NCI-H1048 (cell line): ENCODE results near the gene TMEM239.
"Not testable (repeated sequence)": the region's sequence is repeated elsewhere in the genome, so short reads cannot be mapped to it uniquely, and the experiment has no call there.

Experiments
- DNase-seq: peaks from one replicate; lab custom pipeline; 2025; lab: John Stamatoyannopoulos, UW

Gene TMEM239

DNA sequence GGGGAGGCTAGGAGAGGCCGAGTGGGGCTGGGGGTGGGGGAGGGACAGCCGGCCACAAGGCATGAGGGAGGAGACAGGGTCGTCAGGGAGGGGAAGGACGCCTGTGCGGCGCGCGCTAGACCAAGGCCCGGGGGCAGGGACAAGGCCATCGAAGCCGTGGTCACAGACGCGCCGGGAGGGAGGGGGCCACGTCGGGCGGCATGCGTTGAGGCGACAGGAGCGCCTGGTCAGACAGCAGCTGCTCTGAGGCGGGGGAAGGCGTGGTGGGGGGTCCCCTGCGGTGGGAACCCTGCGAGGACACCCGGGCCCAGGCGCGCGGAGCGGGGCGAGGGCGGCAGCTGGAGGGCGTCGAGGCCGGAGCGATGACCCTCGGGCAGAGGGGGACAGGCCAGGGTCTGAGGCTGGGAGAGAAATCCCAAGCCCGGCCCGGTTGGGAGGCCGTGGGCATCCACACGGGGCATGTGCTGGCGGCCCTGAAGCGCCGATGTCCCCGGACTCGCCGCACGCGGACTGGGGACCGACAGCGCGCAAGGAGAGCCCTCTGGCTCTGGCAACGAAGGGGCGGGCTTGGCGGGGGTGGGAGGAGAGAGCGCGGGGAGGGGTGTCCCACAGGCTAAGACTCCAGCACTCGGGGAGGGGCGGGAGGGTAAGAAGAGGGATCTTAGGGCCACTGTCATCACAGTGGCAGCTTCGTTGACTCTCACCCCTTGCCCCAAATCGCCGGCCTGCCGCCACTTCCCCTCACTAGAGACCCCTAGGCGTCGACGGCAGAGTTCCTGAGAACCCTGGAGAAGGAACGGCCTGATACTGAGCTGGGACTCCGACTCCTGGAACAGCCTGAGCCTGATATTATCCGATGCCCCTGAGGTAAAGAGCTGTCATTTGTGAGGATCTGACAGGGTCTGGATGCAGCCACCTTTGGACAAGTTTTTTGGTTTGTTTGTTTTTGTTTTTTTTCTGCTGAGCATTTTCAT lies 5.0 kb downstream of the TMEM239 start:
- no peak for DNase-seq

DNA sequence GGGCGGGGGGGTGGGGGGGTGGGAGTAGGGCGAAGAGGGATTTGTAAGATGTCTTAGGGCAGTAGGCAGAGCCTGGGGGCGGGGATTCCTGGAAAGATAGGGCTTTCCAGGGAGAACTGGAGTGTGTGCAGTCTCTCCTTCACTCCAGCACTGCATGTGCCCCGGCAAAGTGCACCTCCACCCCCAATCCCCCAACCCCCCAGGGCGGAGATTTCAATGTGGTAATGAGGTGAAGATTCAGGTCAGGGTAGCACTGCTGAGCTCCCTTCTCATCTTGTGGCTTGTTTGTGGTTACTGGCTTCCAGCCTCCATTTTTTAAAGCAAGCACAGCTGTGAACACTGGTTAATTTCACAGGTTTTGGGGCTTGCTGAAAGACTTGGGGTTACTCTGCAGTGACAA lies 5.9 kb downstream of the TMEM239 start:
- no peak for DNase-seq

DNA sequence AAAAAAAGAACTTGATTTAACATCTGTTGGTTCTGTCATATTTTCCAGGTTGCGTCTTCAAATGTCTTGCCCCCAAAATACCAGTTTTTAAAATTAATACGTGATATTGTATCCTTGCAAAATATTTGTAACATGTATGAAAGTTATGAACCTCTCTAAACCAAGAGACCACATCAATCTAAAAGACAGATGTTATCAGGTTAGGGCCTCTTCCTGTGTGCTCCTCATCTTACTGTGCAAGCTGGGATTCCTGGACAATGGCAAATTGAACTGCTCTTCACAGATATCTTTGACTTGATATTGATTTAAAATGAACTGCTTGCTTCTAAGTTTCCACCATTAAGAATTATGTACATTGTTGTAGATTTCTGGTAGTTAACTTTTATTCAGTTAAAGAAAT lies 9.6 kb downstream of the TMEM239 start:
- DNase-seq: no peak

DNA sequence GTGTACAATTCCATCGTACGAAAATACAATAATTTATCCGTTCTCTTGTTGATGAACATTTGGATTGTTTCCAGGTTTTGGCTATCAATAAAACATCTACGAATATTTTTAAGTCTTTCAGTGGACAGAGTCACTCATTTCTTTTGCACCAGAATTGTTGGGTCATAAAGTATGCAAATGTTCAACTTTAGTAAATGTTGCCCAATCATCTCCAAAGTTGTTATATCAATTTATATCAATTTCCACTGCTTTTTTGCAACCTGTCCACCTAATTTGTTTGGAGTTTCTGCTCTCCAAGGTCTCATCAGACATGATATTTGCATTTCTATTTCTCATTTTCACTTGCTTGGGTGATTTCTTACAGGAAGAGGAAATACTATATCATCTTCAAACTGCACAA lies 10.5 kb downstream of the TMEM239 start:
- no peak for DNase-seq

DNA sequence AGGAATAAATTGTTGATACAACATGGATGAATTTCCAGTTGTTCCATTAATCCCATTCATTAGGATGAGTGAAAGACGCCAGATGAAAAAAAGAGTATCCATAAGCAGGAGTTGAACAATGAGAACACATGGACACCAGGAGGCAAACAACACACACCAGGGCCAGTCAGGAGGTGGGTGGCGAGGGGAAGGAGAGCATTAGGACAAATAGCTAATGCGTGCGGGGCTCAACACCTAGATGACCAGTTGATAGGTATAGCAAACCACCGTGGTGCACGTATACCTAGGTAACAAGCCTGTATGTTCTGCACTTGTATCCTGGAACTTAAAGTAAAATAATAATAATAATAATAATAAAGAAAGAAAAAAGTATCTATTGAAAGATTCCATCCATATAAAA lies 13.2 kb downstream of the TMEM239 start:
- no peak for DNase-seq

DNA sequence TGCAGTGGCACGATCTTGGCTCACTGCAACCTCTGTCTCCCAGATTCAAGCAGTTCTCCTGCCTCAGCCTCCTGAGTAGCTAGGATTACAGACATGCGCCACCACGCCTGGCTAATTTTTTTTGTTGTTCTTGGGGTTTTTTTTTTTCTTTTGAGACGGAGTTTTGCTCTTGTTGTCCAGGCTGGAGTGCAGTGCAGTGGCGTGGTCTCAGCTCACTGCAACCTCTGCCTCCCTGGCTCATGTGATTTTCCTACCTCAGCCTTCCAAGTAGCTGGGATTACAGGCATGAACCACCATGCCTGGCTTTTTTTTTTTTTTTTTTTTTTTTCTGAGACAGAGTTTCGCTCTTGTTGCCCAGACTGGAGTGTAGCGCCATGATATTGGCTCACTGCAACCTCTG lies 15.0 kb downstream of the TMEM239 start:
- not testable (repeated sequence) for DNase-seq

DNA sequence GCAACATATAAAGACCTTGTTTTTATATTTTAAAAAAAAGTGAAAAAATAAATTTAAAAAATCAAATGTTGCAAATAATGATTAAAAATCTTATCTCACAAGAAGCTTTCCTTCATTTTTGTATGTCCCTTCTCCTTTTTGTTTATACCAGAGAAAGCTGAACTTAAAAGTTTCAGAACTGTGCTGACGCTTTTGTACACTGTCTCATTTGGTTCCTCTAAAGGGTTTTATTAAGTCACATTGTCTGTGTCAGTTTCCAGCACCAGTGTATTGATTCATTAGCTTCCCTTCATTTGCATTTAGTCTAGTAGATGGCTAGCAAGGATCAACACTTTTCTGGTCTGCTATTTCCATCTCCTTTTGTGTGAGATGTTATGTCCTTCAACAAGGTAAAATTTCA lies 17.6 kb downstream of the TMEM239 start:
- no peak for DNase-seq

DNA sequence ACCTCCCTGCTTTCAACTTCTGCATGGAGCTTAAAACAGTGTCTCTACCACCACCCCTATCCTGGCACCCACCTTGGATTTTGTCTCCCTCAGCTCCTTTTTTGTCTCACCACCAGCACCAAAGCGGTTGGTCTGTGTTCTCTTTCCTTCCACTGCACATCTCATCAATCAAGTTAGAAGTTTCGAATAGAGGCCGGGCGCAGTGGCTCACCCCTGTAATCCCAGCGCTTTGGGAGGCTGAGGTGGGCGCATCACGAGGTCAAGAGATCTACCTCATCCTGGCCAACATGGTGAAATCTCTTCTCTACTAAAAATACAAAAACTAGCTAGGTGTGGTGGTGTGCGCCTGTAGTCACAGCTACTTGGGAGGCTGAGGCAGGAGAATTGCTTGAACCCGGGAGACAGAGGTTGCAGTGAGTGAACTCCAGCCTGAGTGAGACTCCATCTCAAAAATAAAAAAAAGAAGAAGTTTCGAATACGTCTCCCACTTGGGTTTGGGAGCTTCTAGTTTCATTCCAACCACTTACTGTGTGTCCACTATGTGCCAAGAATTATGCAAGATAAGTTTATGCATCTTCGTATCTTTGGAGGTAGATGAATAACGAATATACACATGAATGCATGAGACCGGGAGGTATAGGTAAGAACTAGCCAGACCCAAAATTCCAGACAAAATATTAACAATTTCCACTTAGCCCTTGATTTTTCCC lies 18.4 kb downstream of the TMEM239 start:
- DNase-seq: no peak

DNA sequence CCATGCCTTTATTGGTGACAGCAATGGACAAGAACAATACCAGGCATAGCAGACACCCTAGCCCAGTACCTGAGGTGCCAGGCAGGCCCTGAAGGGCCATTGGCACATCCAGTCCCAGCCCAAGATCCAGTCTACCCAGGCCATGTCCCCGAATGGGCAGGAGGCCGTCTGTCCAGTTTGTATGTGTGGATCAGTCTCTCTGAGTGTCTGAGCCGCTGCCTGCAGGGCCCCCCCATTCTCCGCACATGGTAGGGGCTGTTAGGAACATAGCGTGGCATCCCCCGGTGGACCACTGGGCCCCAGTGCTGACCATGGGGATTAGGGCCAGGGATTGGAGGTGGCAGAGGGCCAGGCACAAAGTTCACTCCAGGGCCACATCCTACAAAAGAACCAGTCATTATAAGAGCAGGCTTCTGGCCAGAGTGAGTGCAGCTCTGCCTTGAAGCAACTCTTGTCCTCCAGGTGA lies 19.2 kb downstream of the TMEM239 start:
- no peak for DNase-seq

DNA sequence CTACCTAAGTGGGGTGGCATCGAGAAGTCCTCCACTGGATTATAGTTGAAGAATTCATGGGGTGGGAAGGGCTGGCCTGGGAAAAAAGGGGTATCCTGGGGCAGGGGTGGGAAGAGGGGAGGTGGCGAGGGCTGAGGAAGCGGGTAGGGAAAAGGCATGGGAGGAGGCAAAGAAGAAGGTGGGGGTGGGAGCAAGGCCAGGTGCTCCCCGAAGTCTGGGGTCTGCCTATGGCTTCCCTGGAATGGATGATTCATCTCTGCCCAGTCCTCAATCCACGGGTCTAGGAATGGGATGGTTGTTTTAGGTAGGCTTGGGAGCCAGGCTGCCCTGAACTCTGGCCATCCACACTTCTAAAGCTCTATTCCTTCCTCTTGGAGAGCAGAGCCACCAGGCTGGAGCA lies 19.9 kb downstream of the TMEM239 start:
- no peak for DNase-seq

DNA sequence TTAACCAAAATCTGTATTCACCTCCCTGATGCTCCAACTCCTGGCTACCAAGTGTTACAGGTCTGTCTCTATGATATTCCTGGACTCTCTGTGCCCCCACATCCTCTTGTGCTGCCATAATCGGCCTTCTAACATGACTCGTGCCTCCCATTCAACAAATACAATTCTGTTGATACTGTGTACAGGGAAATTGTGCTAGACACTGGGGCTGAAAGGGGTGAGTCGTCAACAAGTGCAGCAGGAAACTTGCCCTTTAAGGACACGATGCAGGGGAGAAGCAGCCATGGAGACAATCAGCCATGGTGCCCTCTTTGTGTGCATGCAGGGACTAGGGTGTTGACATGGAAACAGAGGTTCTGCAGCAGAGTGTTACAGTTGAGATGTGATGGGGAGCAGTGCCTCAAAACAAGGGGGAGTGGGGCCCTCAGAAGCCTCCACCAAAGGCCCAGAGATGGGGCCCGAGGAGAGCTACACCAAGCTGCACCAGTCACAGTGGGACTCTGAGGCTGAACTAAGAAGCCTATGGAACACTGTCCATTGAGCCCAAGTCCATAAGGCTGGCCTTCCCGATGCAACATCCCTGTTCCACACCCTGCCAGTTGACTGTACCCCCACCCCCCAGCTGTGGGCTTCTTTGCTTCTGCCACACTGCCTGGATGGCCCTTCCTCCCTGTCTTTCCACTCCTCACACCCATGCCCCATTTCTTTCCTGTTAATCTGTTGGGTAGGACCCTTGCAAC lies 21.2 kb downstream of the TMEM239 start:
- no peak for DNase-seq

DNA sequence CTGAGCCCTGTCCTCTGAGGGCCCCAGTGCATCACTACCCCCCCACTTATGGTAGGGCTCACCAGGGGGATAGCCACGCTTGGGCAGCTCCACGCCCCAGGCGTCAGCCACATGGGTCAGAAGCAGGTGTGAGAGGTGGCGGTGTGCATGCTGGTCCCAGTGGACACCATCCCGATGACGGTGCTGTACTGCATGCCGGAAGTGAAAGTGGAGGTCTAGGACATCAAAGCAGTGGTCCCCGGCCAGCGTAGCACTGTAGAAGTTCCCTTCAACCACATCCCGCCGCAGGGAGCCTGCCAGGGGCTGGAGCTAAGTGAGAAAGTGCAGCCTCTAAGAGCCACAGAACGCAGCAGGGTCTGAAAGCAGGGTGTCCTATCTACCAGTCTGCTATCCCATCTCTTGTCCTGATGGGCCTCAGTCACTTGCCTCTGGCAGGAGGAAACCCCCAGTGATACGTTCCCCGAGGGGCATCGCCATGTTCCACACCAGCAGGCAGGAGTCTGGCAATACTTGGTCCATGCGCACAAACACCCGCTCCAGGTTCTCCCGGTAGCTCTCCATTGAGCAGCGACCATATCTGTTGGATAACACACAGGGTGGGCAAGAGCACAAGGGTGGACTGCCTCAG lies 22.1 kb downstream of the TMEM239 start:
- no peak for DNase-seq

DNA sequence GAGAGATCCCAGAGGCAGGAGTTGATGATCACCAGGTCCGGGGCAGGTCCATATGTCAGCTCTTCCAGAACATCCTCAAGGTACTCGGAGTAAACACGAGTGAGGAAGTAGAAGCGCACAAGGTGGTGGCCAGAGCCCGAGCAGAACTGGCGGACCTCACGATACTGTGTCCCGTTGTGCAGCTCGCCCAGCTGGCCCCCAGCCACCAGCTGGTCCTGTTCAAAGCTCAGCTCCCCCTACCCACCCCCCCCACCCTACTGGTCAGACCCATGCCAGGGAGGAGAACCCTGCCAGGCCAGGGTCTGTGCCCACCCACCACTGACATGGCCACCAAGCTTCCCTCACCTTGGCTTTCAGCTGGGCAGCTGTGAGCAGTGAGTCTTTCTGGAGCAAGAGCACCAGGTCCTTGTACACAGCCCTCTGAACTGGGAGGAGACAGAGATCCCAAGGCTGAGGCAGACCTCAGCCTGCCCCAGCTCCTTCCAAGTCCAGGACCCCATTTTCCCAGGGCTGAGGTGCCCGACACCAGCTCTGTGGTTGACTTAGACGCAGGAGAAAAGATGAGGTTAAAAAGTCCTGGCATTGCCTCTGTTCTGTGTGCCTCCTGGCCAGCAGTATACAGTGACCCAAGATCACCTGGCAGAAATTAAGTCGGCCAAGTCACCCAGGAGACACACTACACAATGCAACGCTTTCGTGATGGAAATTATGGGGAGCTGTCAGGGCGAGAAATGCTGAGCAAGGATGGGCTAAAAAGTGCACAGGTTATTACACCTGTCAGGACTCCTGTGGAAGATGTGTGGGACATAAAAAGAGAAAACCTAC lies 22.9 kb downstream of the TMEM239 start:
- no peak for DNase-seq

DNA sequence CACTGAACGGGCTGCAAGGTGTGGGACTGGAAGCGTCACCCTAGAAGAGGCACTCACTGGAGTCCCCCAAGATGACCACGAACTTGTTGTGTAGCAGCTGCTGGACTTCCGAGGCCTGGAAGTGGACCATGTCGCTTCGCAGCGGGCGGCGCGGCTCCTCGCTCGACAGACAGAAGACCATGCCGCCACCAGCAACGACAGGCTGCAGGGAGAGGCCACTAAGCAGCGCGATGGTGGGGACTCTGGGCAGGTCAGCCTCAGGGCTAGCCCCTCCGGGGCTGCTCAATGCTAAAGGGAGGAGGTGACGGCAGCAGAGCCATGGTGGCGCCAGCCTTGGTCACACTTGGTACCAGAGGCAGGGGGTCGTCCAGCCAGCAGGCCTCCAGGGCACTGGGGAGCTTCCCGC lies 23.6 kb downstream of the TMEM239 start:
- DNase-seq: no peak

DNA sequence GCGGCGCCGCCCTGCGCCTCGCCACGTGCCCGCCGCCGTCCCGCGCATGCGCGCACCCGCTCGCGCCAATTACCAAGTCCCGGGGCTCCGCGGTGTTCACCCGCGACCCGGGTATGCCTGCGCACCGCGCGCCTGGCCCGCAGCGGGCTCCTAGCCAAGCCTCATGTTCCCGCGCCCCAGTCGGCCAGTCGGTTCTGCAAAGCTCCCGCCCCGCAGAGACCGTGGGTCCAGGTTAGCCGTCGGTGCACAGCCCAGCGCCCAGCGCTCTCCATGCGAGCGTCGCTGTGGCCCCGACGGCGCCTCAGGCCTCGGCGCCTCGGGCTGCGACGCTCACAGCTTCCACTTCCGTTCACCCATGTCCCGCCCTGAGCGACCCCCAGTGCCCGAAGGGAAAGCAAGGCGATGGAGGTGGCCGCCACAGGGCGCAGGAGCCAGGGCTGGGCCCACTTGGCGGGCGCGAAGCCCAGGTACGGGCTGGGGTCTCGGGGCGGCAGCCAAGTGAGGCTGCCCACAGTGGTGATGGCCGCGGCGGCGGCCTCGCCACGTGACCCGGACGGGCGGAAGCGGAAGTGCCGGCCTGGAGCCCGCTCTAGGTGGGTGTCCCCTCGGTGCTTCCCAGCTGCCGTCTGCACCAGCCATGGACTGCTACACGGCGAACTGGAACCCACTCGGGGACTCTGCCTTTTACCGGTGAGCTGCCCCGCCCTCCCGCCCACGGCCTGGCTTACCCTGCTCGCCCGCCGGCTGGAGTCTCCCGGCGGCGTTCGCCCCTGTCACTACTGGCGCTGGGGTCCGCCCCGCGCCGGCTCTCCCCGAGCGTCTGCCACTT lies 24.2 kb downstream of the TMEM239 start, which contains the start of the genes PCED1A and VPS16:
PCED1A (minus strand) TSS at position 518 of the 829 bp plus-strand sequence. CDS start 743 bp downstream, outside the sequence.
VPS16 (plus strand) TSS at position 608 of the 829 bp plus-strand sequence; CDS start at position 638, 30 bp downstream.
- DNase-seq: peak; percentile 61

DNA sequence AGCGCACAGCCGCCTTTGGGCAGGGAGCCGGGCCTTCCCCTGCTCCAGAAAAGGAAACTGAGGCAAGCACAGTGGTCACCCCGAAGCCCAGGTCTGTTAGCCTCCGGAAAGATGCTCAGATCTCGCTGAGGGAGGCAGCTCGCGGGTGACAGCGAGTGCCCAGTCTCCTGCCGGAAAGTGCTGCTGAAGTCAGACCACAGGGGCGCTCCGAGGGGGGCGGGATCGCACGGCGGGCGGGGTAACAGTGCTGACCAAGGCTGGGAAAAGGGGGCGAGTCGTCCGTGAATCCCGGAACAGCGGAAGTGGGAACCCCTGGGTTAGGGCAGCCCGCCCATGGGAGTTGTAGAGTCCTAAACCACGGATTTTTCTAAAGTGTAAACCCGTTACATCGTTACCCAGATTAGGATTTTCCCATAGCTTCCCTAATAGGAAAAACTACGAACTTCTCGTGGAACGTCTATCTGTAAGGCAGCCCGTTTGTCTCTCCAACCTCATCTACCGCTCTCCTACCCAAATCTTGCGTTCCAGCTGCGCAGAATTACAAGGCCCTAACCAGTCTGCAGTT lies 24.9 kb downstream of the TMEM239 start:
- DNase-seq: no peak

DNA sequence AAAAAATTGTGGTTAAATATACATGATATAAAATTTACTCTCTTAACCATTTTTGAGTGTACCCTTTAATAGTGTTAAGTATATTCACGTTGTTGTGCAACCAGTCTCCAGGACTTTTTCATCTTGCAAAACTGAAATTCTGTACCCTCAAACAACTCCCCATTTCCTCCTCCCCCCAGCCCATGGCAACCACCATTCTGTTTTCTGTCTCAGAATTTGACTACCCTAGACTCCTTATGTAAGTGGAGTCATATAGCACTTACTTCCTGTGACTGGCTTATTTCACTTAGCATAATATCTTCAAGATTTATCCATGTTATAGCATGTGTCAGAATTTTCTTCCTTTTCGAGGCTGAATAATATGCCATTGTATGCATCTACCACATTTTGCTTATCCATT lies 29.4 kb downstream of the TMEM239 start:
- DNase-seq: no peak

DNA sequence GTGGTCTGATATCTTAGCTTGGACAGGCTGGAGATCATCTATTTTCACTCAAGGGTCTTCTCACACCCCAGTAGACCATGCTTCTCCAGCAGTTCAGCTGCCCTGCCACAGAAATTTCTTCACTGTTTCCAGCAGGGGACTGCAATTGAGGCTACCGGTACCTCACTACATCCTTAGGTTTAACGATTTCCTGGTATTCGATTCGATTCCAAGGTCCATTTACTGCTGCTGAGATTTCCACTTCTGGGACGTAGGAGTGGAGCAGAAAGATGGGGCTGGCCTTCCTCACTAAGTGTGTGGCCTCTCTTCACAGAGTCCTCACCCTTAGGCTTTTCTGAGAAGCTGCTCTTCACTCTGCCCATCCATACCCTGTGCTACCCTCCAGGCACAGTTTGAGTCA lies 30.5 kb downstream of the TMEM239 start:
- DNase-seq: no peak

DNA sequence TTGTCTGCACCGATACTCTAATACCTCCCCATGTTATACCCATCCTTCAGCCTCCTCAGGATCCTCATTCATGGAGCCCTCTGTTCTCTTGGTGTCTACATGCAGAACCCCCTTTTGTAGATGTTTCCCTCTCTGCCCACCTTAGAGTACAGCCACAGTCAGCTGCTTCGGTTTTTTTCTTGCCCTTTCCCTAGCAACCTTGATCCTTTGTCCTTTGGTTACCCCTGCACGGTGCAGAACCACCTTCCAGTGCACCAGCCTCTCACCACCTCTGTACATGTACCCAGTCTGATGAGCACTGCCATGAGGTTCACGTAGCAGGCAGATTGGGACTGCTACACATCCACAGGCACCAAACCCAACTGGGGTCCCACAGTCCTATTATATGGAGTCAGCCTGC lies 31.6 kb downstream of the TMEM239 start:
- DNase-seq: no peak

DNA sequence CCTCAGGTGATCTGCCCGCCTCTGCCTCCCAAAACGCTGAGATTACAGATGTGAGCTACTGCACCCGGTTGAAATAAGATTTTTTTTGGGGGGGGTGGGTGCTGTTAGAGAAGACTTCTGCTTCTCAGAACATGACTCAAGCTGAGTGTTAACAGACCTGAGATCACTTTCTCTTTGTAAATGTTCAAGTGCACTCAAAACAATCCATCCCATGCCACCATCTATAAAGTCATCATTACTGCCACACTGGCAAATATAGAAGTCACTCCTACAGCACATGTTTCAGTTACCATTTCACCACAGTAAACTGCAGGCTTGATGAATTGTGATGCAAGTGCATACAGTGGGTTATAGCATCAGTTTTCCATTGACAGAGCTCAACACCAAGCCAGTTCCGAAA lies 33.4 kb downstream of the TMEM239 start:
- no peak for DNase-seq
